Erythroblast (primary cell): ENCODE data around the gene MXRA7.

ENCODE experiments used
- GATA1 ChIP-seq: IDR thresholded peaks from 2 replicates; pipeline ENCODE4 v1.6.1; 2011; ENCODE audit warnings: low read depth, mild to moderate bottlenecking, control low read depth, low read length, moderate library complexity
- POLR2A ChIP-seq: IDR thresholded peaks from 2 replicates; pipeline ENCODE4 v1.6.1; 2011; ENCODE audit warnings: mild to moderate bottlenecking, low read length

- TF ChIP-seq POLR2A (no peak), GATA1 (no peak)
These were observed 52.5 kb downstream of the MXRA7 start for GRCh38 chr17:76658242-76658662.
